GM12874 (cell line): Measurements from ENCODE around the gene EML4.

Experiments used
- CTCF ChIP-seq: IDR thresholded peaks from 2 replicates; pipeline ENCODE4 v1.5.1; 2011; ENCODE audit warnings: low read depth, mild to moderate bottlenecking, control low read depth, low read length, moderate library complexity; ENCODE audit not compliant: insufficient read depth

Gene EML4

GRCh38 chr2:42218712-42219111, 49.6 kb downstream of the EML4 start:
- TF ChIP-seq CTCF, result no peak

GRCh38 chr2:42219160-42219559, 50.0 kb downstream of the EML4 start:
- no peak for TF ChIP-seq CTCF

- no peak for TF ChIP-seq CTCF
These were observed 51.4 kb downstream of the EML4 start for GRCh38 chr2:42220566-42220965.

GRCh38 chr2:42223067-42223854, 54.1 kb downstream of the EML4 start:
- no peak for TF ChIP-seq CTCF

GRCh38 chr2:42223855-42224268, 54.7 kb downstream of the EML4 start:
- no peak for TF ChIP-seq CTCF

- no peak for TF ChIP-seq CTCF
These were observed 55.4 kb downstream of the EML4 start for GRCh38 chr2:42224422-42225067.

- no peak for TF ChIP-seq CTCF
These were observed 56.4 kb downstream of the EML4 start for GRCh38 chr2:42225573-42225972.
